ELR (cell line): ENCODE data around the gene FBLN2.
A peak's percentile ranks its signal among the peaks of the same experiment; 100 is the strongest.
"Not testable (repeated sequence)": the region's sequence is repeated elsewhere in the genome, so short reads cannot be mapped to it uniquely, and the experiment has no call there.

Source experiments
- DNase-seq: peaks from one replicate; pipeline ENCODE4 v3.0.0-alpha.2; 2015; ENCODE audit warnings: low read depth

FBLN2 gene

GRCh38 chr3:13548696-13549622 is at the start of gene FBLN2:
Gene FBLN2 (plus strand): TSS chr3:13549125. CDS start chr3:13570356, 21,231 bp downstream.
- DNase-seq, result peak; percentile 79

GRCh38 chr3:13499246-13499645 is 49.7 kb upstream of the FBLN2 start:
- DNase-seq, result not testable (repeated sequence)

- peak; percentile 50 for DNase-seq
Measured at GRCh38 chr3:13500133-13500885, 48.6 kb upstream of the FBLN2 start.

- no peak for DNase-seq
Measured at GRCh38 chr3:13501056-13501455, 47.9 kb upstream of the FBLN2 start.

GRCh38 chr3:13501521-13501920 is 47.4 kb upstream of the FBLN2 start:
- DNase-seq, result no peak

- no peak for DNase-seq
Measured at GRCh38 chr3:13501958-13502790, 46.8 kb upstream of the FBLN2 start.

GRCh38 chr3:13502791-13503060 is 46.2 kb upstream of the FBLN2 start:
- DNase-seq, result no peak

GRCh38 chr3:13504161-13504831 is 44.6 kb upstream of the FBLN2 start:
- peak; percentile 95 for DNase-seq

- DNase-seq, result no peak
Measured at GRCh38 chr3:13505147-13506130, 43.5 kb upstream of the FBLN2 start.

GRCh38 chr3:13506239-13506638 is 42.7 kb upstream of the FBLN2 start:
- DNase-seq, result no peak

- no peak for DNase-seq
Measured at GRCh38 chr3:13506680-13507079, 42.2 kb upstream of the FBLN2 start.

- DNase-seq, result peak; percentile 35
Measured at GRCh38 chr3:13507247-13507569, 41.7 kb upstream of the FBLN2 start.

GRCh38 chr3:13507570-13508339 is 41.2 kb upstream of the FBLN2 start:
- DNase-seq, result peak; percentile 66

- DNase-seq, result no peak
Measured at GRCh38 chr3:13508496-13508895, 40.4 kb upstream of the FBLN2 start.

GRCh38 chr3:13509059-13509815 is 39.7 kb upstream of the FBLN2 start:
- no peak for DNase-seq

GRCh38 chr3:13509816-13510192 is 39.1 kb upstream of the FBLN2 start:
- no peak for DNase-seq

GRCh38 chr3:13512451-13512850 is 36.5 kb upstream of the FBLN2 start:
- DNase-seq, result no peak

GRCh38 chr3:13513051-13513912 is 35.6 kb upstream of the FBLN2 start:
- DNase-seq, result no peak
